Measurements from ENCODE around the gene TM2D1.
"Not testable (repeated sequence)": the region's sequence is repeated elsewhere in the genome, so short reads cannot be mapped to it uniquely, and the experiment has no call there.

TM2D1 gene

GRCh38 chr1:61711969-61712368 is 13.0 kb downstream of the TM2D1 start:
- DNase-seq, result no peak

GRCh38 chr1:61711257-61711656 is 13.7 kb downstream of the TM2D1 start:
- DNase-seq, result not testable (repeated sequence)

GRCh38 chr1:61709908-61710289 is 15.0 kb downstream of the TM2D1 start:
- no peak for DNase-seq

- no peak for DNase-seq
Observed at GRCh38 chr1:61708953-61709907, 15.7 kb downstream of the TM2D1 start.

GRCh38 chr1:61699911-61700851 is 24.8 kb downstream of the TM2D1 start:
- no peak for DNase-seq

GRCh38 chr1:61692155-61692800 is 32.7 kb downstream of the TM2D1 start:
- no peak for DNase-seq

- no peak for DNase-seq
Observed at GRCh38 chr1:61687901-61688300, 37.0 kb downstream of the TM2D1 start.

- DNase-seq, result no peak
Observed at GRCh38 chr1:61682891-61683290, 42.0 kb downstream of the TM2D1 start.

- no peak for DNase-seq
Observed at GRCh38 chr1:61680500-61680899, 44.4 kb downstream of the TM2D1 start.

GRCh38 chr1:61676881-61677280 is 48.1 kb downstream of the TM2D1 start:
- not testable (repeated sequence) for DNase-seq

GRCh38 chr1:61674221-61674620 is 50.7 kb downstream of the TM2D1 start:
- no peak for DNase-seq

GRCh38 chr1:61672376-61672775 is 52.6 kb downstream of the TM2D1 start:
- no peak for DNase-seq

GRCh38 chr1:61670445-61670844 is 54.5 kb downstream of the TM2D1 start:
- no peak for DNase-seq

- no peak for DNase-seq
Observed at GRCh38 chr1:61670016-61670415, 54.9 kb downstream of the TM2D1 start.

GRCh38 chr1:61659061-61659460 is 65.9 kb downstream of the TM2D1 start:
- DNase-seq, result no peak

GRCh38 chr1:61655453-61655852 is 69.5 kb downstream of the TM2D1 start:
- DNase-seq, result no peak

- DNase-seq, result no peak
Observed at GRCh38 chr1:61654067-61654466, 70.9 kb downstream of the TM2D1 start.

GRCh38 chr1:61648983-61649742 is 75.8 kb downstream of the TM2D1 start:
- DNase-seq, result no peak

- no peak for DNase-seq
Observed at GRCh38 chr1:61647142-61647541, 77.8 kb downstream of the TM2D1 start.

GRCh38 chr1:61645476-61645875 is 79.5 kb downstream of the TM2D1 start:
- DNase-seq, result no peak

- DNase-seq, result no peak
Observed at GRCh38 chr1:61644303-61644702, 80.6 kb downstream of the TM2D1 start.

All from CD4-positive, alpha-beta T cell treated with Interleukin-15 for 1 hour (primary cell).